NB4 (cell line): ENCODE results near the gene TNFAIP6.

Experiments
- DNase-seq: peaks from one replicate; pipeline ENCODE4 v3.0.0; 2010; ENCODE audit warnings: low read depth
- H3K4me3 ChIP-seq: one replicate; pipeline ENCODE4 v1.5.1; 2011; ENCODE audit warnings: mild to moderate bottlenecking, low read depth, low read length, moderate library complexity
- MYC ChIP-seq: IDR thresholded peaks from 2 replicates; pipeline ENCODE4 v1.6.1; 2011; ENCODE audit warnings: low read depth, low read length
- POLR2A ChIP-seq: IDR thresholded peaks from 2 replicates; pipeline ENCODE4 v1.6.1; 2011; ENCODE audit warnings: mild to moderate bottlenecking; ENCODE audit not compliant: insufficient read length; ENCODE audit errors: extremely low read depth
- TF ChIP-seq, protein P1 (sequence below): IDR thresholded peaks from one replicate; pipeline ENCODE4 v1.5.1; 2012; ENCODE audit warnings: low read depth, low read length
- TF ChIP-seq, protein P2 (sequence below): IDR thresholded peaks from 2 replicates; pipeline ENCODE4 v1.6.1; 2011; ENCODE audit warnings: low read depth, low read length

The TNFAIP6 gene

DNA sequence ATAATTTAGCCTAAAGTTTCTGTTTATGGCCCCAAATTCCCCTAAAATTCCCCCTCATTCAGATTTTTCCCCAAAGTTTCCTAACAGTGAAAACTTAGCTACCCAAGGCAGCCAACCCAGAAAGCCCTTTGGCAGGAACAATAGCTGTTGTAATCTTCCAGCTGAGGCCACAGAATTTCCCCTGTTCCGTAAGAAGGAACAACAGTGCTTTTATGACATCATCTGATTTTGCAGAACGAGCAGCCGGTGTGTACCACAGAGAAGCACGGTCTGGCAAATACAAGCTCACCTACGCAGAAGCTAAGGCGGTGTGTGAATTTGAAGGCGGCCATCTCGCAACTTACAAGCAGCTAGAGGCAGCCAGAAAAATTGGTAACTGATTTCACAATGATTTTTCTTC, 6.3 kb downstream of the TNFAIP6 start:
- peak; percentile 64 for DNase-seq
- TF ChIP-seq POLR2A (no peak), MYC (no peak)
- TF ChIP-seq, protein P1, sequence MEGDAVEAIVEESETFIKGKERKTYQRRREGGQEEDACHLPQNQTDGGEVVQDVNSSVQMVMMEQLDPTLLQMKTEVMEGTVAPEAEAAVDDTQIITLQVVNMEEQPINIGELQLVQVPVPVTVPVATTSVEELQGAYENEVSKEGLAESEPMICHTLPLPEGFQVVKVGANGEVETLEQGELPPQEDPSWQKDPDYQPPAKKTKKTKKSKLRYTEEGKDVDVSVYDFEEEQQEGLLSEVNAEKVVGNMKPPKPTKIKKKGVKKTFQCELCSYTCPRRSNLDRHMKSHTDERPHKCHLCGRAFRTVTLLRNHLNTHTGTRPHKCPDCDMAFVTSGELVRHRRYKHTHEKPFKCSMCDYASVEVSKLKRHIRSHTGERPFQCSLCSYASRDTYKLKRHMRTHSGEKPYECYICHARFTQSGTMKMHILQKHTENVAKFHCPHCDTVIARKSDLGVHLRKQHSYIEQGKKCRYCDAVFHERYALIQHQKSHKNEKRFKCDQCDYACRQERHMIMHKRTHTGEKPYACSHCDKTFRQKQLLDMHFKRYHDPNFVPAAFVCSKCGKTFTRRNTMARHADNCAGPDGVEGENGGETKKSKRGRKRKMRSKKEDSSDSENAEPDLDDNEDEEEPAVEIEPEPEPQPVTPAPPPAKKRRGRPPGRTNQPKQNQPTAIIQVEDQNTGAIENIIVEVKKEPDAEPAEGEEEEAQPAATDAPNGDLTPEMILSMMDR = no peak
- TF ChIP-seq, protein P2, sequence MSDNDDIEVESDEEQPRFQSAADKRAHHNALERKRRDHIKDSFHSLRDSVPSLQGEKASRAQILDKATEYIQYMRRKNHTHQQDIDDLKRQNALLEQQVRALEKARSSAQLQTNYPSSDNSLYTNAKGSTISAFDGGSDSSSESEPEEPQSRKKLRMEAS = no peak
- H3K4me3 ChIP-seq = no peak overlapping the region

DNA sequence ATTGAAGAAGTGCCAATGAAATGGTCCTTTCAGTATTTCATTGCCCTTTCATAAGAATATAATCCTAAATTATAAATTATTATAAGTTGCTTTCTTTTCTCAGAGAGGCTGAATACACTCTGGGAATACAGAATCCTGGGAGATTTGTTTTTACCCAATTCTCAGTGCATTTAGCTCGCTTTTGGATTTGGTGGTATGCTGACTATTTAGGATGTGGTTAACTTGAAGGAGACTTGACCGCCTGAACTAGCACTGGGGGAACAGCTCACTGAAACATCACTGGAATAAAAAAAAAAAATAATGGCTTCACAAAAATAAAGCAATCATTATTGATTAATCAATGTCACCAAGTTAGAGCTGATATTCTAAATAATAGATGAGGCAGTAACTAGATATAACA, 10.2 kb downstream of the TNFAIP6 start:
- DNase-seq = no peak
- H3K4me3 ChIP-seq = no peak overlapping the region
- TF ChIP-seq, protein P1 = no peak

DNA sequence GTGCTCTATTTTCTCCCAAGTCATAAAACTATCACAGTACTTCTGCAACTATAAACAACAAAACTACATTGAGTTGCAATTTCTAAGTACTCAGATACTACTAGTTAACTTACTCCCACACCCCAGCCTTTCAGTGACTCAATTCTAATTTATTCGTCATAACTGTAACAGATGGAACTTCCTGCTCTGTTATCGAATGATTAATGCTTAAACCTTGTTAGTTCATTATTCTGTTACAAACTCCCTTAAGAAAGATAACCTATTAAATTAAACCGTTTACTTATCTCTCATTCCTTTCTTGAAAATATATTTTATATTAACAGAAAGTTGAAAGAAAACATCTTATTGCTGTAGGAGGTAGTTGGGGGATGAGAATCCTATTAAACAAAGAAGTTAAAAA, 17.0 kb downstream of the TNFAIP6 start:
- no peak for TF ChIP-seq POLR2A
- no peak for TF ChIP-seq MYC
- TF ChIP-seq, protein P2 = no peak
- TF ChIP-seq, protein P1 = no peak
- DNase-seq = peak; percentile 35
- no peak overlapping the region for H3K4me3 ChIP-seq

DNA sequence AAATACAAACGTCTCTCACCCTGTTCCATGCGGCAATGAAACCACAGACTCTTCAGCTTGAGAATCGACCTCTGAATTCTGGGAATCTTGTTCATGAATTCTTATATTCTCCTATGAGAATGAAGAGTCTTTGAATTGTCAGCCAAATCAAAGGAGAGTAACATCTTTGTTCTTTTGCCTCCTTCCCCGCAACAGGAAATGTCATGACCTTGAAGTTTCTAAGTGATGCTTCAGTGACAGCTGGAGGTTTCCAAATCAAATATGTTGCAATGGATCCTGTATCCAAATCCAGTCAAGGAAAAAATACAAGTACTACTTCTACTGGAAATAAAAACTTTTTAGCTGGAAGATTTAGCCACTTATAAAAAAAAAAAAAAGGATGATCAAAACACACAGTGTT, 21.8 kb downstream of the TNFAIP6 start:
- H3K4me3 ChIP-seq = no peak overlapping the region
- DNase-seq = no peak
- TF ChIP-seq POLR2A (no peak), MYC (no peak)
- TF ChIP-seq, protein P2 = no peak
- TF ChIP-seq, protein P1 = no peak

DNA sequence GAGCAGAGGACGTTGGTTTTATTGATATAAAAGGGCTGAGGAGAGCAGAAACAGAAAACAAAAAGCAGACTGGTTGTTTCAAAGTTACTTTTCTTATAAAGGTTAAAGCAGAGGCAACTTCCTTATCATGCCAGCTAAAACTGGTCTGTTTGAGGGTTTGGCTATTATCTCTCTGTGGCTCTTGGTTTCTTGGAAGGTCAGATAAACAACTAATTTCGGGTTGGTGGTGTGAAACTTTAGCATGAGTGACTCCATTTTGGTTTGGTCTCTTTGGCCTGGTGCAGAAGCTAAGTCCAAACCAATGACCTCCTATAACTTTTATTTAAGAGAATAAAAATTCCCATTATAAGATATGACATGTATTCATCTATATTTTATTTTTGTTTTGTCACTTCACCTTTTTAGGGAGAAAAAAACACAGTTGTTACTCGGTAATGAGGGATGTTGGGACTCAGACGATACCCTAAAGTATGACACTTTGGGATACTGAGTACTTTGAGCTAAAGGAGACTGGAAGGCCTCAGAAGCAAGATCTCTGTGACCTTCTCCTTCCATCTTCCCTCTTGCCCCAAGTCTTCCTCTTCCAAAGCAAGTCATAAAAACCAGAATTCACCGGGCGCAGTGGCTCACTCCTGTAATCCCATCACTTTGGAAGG, 23.3 kb downstream of the TNFAIP6 start:
- no peak for DNase-seq
- no peak overlapping the region for H3K4me3 ChIP-seq
- TF ChIP-seq, protein P2 = no peak
- TF ChIP-seq, protein P1 = no peak
- TF ChIP-seq MYC (no peak), POLR2A (no peak)

DNA sequence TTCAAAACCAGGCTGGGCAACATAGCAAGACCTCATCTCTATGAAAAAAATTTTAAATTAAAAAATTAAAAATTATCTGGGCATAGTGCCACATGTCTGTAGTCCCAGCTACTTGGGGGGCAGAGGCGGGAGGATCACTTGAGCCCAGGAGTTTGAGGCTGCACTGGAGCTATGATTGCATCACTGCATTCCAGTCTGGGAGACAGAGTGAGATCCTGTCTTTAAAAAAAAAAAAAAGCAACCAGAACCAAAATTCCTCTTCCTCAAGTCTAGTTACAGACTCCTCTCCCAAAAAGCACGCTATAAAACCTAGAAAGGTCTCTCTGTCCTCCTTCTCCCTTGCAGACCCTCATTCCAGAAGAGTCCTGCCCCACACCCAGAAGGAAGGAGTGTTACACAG, 23.9 kb downstream of the TNFAIP6 start:
- DNase-seq = no peak
- no peak overlapping the region for H3K4me3 ChIP-seq
- TF ChIP-seq MYC = no peak
- TF ChIP-seq, protein P2 = no peak
- TF ChIP-seq, protein P1 = no peak
- no peak for TF ChIP-seq POLR2A
